Astrocyte of the spinal cord (primary cell): ENCODE measurements around the gene PLXNA1.

Experiments
- DNase-seq: peaks from one replicate; pipeline ENCODE4 v3.0.0; 2011; ENCODE audit warnings: low read depth, low spot score
- H3K4me3 ChIP-seq: 2 replicates; pipeline ENCODE4 v1.5.1; 2011; ENCODE audit warnings: low read depth, mild to moderate bottlenecking, low read length, moderate library complexity
- CTCF ChIP-seq: IDR thresholded peaks from 2 replicates; pipeline ENCODE4 v1.5.1; 2012; ENCODE audit warnings: low read depth, mild to moderate bottlenecking, low read length, inconsistent platforms
- in situ Hi-C: cut with HindIII; loops from 2 replicates; pipeline ENCODE4 v1.10.0; 2017; ENCODE audit warnings: low sequenced_read_pairs

The PLXNA1 gene

GRCh38 chr3:126998728-126999127 is 15.8 kb downstream of the PLXNA1 start:
- DNase-seq, result no peak
- in situ Hi-C loops, result no loop called here
- no peak for TF ChIP-seq CTCF
- no peak overlapping the region for H3K4me3 ChIP-seq

GRCh38 chr3:126999383-126999782 is 16.5 kb downstream of the PLXNA1 start:
- TF ChIP-seq CTCF, result no peak
- no peak overlapping the region for H3K4me3 ChIP-seq
- DNase-seq, result no peak
- in situ Hi-C loops, result no loop called here

GRCh38 chr3:127000119-127000518 is 17.2 kb downstream of the PLXNA1 start:
- TF ChIP-seq CTCF, result no peak
- no peak overlapping the region for H3K4me3 ChIP-seq
- DNase-seq, result no peak
- in situ Hi-C loops, result no loop called here

- in situ Hi-C loops, result no loop called here
- DNase-seq, result no peak
- no peak overlapping the region for H3K4me3 ChIP-seq
- TF ChIP-seq CTCF, result no peak
These were observed 17.8 kb downstream of the PLXNA1 start for GRCh38 chr3:127000761-127001160.

- in situ Hi-C loops, result no loop called here
These were observed 18.7 kb downstream of the PLXNA1 start for GRCh38 chr3:127001486-127002194.

GRCh38 chr3:127002195-127003174 is 19.6 kb downstream of the PLXNA1 start:
- DNase-seq, result peak; percentile 93
- peak; percentile 74 for TF ChIP-seq CTCF
- in situ Hi-C loops, result no loop called here
- no peak overlapping the region for H3K4me3 ChIP-seq

More at GRCh38 chr3:127001486-127002194, 18.7 kb downstream of the PLXNA1 start:
- no peak overlapping the region for H3K4me3 ChIP-seq
- DNase-seq, result no peak
- TF ChIP-seq CTCF, result no peak
